ENCODE measurements around the gene GTF2H4.

The GTF2H4 gene

GRCh38 chr6:30960907-30961673, 53.1 kb downstream of the GTF2H4 start:
- no peak for DNase-seq

- DNase-seq, result no peak
These were observed 54.7 kb downstream of the GTF2H4 start for GRCh38 chr6:30962716-30963115.

GRCh38 chr6:30963641-30964040, 55.6 kb downstream of the GTF2H4 start:
- DNase-seq, result no peak
